PC-3 (cell line): ENCODE data around the gene SERPINE1. TPM values are rescaled to one million over a fixed set of nuclear protein-coding genes. Genes with fewer than 3 reads are reported as not detected.

Experiments used
- ATAC-seq: fragments of 200-7000 bp; cut with Tn5 transposase; 2 replicates; pipeline ENCODE4 v1.9.1; 2020; ENCODE audit warnings: mild to moderate bottlenecking, moderate library complexity
- BruUV-seq: library from RNA; stranded (reverse); fragments of 400-500 nt; replicated peaks from 2 replicates; lab custom pipeline; 2021; lab: Mats Ljungman, UMichigan
- CTCF ChIA-PET: fragments of 300-600 bp; sonication (Branson Sonifier 250); formaldehyde crosslinking; loops from one replicate; lab custom pipeline; 2022; ENCODE audit warnings: antibody characterized with exemption; lab: Charles Lee
- POLR2A ChIA-PET: fragments of 300-600 bp; sonication (Branson Sonifier 250); formaldehyde crosslinking; loops from one replicate; lab custom pipeline; 2022; ENCODE audit warnings: antibody characterized with exemption; ENCODE audit not compliant: unreplicated experiment; lab: Charles Lee
- DNase-seq: peaks from one replicate; pipeline ENCODE4 v3.0.0-alpha.2; 2015
- H2AFZ ChIP-seq: fragments of 300-600 bp; sonication (generic); 2 replicates; pipeline ENCODE4 v1.6.0; 2016; ENCODE audit warnings: antibody characterized with exemption, low read length
- H3F3A ChIP-seq: fragments of 300-600 bp; sonication (generic); one replicate; pipeline ENCODE4 v1.6.0; 2017; ENCODE audit warnings: antibody characterized with exemption, low read length, control low read depth, mild to moderate bottlenecking; ENCODE audit not compliant: unreplicated experiment
- H3K27ac ChIP-seq: fragments of 300-600 bp; sonication (generic); 2 replicates; pipeline ENCODE4 v1.5.1; 2016; ENCODE audit warnings: mild to moderate bottlenecking, low read length
- H3K27me3 ChIP-seq: fragments of 300-600 bp; sonication (generic); 2 replicates; pipeline ENCODE4 v1.6.1; 2016; ENCODE audit warnings: low read length, mixed read lengths
- H3K36me3 ChIP-seq: fragments of 300-600 bp; sonication (generic); 2 replicates; pipeline ENCODE4 v1.6.1; 2016; ENCODE audit warnings: low read depth, mixed run types, low read length, mixed read lengths
- H3K4me1 ChIP-seq: fragments of 300-600 bp; sonication (generic); 2 replicates; pipeline ENCODE4 v1.5.1; 2016; ENCODE audit warnings: low read length; ENCODE audit not compliant: insufficient read depth
- H3K4me2 ChIP-seq: fragments of 300-600 bp; sonication (generic); 2 replicates; pipeline ENCODE4 v1.6.0; 2016; ENCODE audit warnings: low read length
- H3K4me3 ChIP-seq: fragments of 300-600 bp; sonication (generic); 2 replicates; pipeline ENCODE4 v1.5.1; 2016; ENCODE audit warnings: mild to moderate bottlenecking, low read length, mixed read lengths
- H3K79me2 ChIP-seq: fragments of 300-600 bp; sonication (generic); 2 replicates; pipeline ENCODE4 v1.6.1; 2017; ENCODE audit warnings: low read length, mixed read lengths
- H3K9ac ChIP-seq: fragments of 300-600 bp; sonication (generic); 2 replicates; pipeline ENCODE4 v1.6.0; 2016; ENCODE audit warnings: mild to moderate bottlenecking, low read length
- H3K9me2 ChIP-seq: fragments of 300-600 bp; sonication (generic); replicated peaks from 2 replicates; pipeline ENCODE4 v1.6.1; 2016; ENCODE audit warnings: mixed run types, low read length, mixed read lengths
- H3K9me3 ChIP-seq: fragments of 300-600 bp; sonication (generic); 2 replicates; pipeline ENCODE4 v1.6.1; 2016; ENCODE audit warnings: low read length, mixed read lengths
- H4K20me1 ChIP-seq: fragments of 300-600 bp; sonication (generic); 2 replicates; pipeline ENCODE4 v1.6.1; 2016; ENCODE audit warnings: low read length, mixed read lengths
- CTCF ChIP-seq: fragments of 300-600 bp; sonication (generic); conservative IDR thresholded peaks from 2 replicates; pipeline ENCODE4 v1.5.1; 2017; ENCODE audit warnings: antibody characterized with exemption, low read depth, mild to moderate bottlenecking, low read length
- EZH2 ChIP-seq: fragments of 300-600 bp; sonication (generic); IDR thresholded peaks from one replicate; pipeline ENCODE4 v1.6.1; 2017; ENCODE audit warnings: antibody characterized with exemption, mild to moderate bottlenecking, low read length; ENCODE audit not compliant: unreplicated experiment
- EZH2phosphoT487 ChIP-seq: fragments of 300-600 bp; sonication (generic); IDR thresholded peaks from 2 replicates; pipeline ENCODE4 v1.6.1; 2018; ENCODE audit warnings: mild to moderate bottlenecking, antibody characterized with exemption, low read length, borderline replicate concordance
- intact Hi-C: fragments of 100-400 bp; cut with micrococcal nuclease; formaldehyde crosslinking; loops from 2 replicates; pipeline ENCODE4 v1.9.0; 2023
- total RNA-seq: library from RNA; depleted of rRNA; stranded (reverse); fragments of >200 nt; gene quantifications from 2 replicates; pipeline ENCODE4 v1.2.3, GENCODE V29; 2014

Gene SERPINE1
- total RNA-seq, 1 experiment from 2014 or later, result 46.1 TPM

GRCh38 chr7:101177644-101178043 is 50.7 kb downstream of the SERPINE1 start:
- Histone ChIP-seq H3K4me2 (no peak overlapping the region), H2AFZ (no peak overlapping the region), H3K9me2 (no peaks in the 10 kb centered on the region), H4K20me1 (no peaks in the 10 kb centered on the region), H3K4me1 (peaks cover 11% of the 10 kb centered on the region), H3F3A (no peaks in the 10 kb centered on the region), H3K27ac (no peak overlapping the region), H3K79me2 (no peaks in the 10 kb centered on the region), H3K9ac (no peak overlapping the region), H3K36me3 (no peaks in the 10 kb centered on the region), H3K27me3 (peaks cover 13% of the 10 kb centered on the region), H3K9me3 (no peaks in the 10 kb centered on the region), H3K4me3 (no peak overlapping the region)
- ChIA-PET CTCF (no interaction called here), POLR2A (no interaction called here)
- no peak for DNase-seq
- TF ChIP-seq CTCF, result no peak
- TF ChIP-seq EZH2phosphoT487, result no peak
- TF ChIP-seq EZH2, result no peak
- intact Hi-C loops, result no loop called here
- BruUV-seq, result no TSS peak
- ATAC-seq, result no peak

- Histone ChIP-seq H3K4me2 (peak overlapping the region; percentile 71), H3K27ac (no peak overlapping the region), H3K4me1 (no peaks in the 10 kb centered on the region; the same call in 1 of the 2 replicates), H3K79me2 (no peaks in the 10 kb centered on the region), H4K20me1 (no peaks in the 10 kb centered on the region), H2AFZ (peak overlapping the region; percentile 55; the same call in 1 of the 2 replicates), H3K9me3 (no peaks in the 10 kb centered on the region), H3K36me3 (no peaks in the 10 kb centered on the region), H3K4me3 (peak overlapping the region; percentile 50), H3F3A (no peaks in the 10 kb centered on the region), H3K9ac (no peak overlapping the region), H3K9me2 (no peaks in the 10 kb centered on the region), H3K27me3 (peaks cover 8% of the 10 kb centered on the region; the same call in 1 of the 2 replicates)
- BruUV-seq, result no TSS peak
- intact Hi-C loops, result no loop called here
- TF ChIP-seq EZH2, result no peak
- TF ChIP-seq EZH2phosphoT487, result no peak
- no peak for TF ChIP-seq CTCF
- DNase-seq (no peak), ATAC-seq (no peak)
- ChIA-PET POLR2A (no interaction called here), CTCF (interaction anchor here (0.6 kb wide), 1 partner anchor 312 kb away, joined by 5 read pairs; the partner anchor contains the start of gene TRIP6)
Observed at GRCh38 chr7:101179117-101179516, 52.2 kb downstream of the SERPINE1 start.

GRCh38 chr7:101179713-101180112 is 52.8 kb downstream of the SERPINE1 start:
- no peak overlapping the region for H2AFZ ChIP-seq
- H3F3A ChIP-seq, result no peaks in the 10 kb centered on the region
- no TSS peak for BruUV-seq
- no peaks in the 10 kb centered on the region for H3K9me2 ChIP-seq
- H3K4me2 ChIP-seq, result no peak overlapping the region
- ATAC-seq (no peak), DNase-seq (no peak)
- no peaks in the 10 kb centered on the region for H3K9me3 ChIP-seq
- H3K4me1 ChIP-seq, result no peaks in the 10 kb centered on the region; the same call in 1 of the 2 replicates
- no peak overlapping the region for H3K9ac ChIP-seq
- H3K36me3 ChIP-seq, result no peaks in the 10 kb centered on the region
- ChIA-PET CTCF (no interaction called here), POLR2A (no interaction called here)
- no peak overlapping the region for H3K27ac ChIP-seq
- intact Hi-C loops, result no loop called here
- no peaks in the 10 kb centered on the region for H3K79me2 ChIP-seq
- TF ChIP-seq EZH2phosphoT487 (no peak), CTCF (no peak)
- no peak overlapping the region for H3K4me3 ChIP-seq
- H4K20me1 ChIP-seq, result no peaks in the 10 kb centered on the region
- peaks cover 8% of the 10 kb centered on the region; the same call in 1 of the 2 replicates for H3K27me3 ChIP-seq
